Liver (tissue), 9 donors: ENCODE data around the gene IAPP. TPM values are rescaled to one million over a fixed set of nuclear protein-coding genes. Genes with fewer than 3 reads are reported as not detected.

ENCODE experiments used
- DNase-seq: peaks from one replicate; pipeline ENCODE4 v3.0.0-alpha.2; 2017; ENCODE audit warnings: low spot score
- H3K27ac ChIP-seq, 2 donors: one replicate each; pipeline ENCODE4 v1.7.0; 2013; ENCODE audit warnings: inconsistent platforms in 2 of 2, low read length in 2 of 2, control low read depth in 1 of 2, low read depth in 1 of 2, mild to moderate bottlenecking in 1 of 2
- H3K27me3 ChIP-seq, 4 donors: one replicate each; pipeline versions ENCODE4 v1.6.1 to v1.7.0; 2013; ENCODE audit warnings: low read length in 3 of 4, inconsistent platforms in 1 of 4, mild to moderate bottlenecking in 1 of 4, moderate library complexity in 1 of 4; ENCODE audit not compliant: control insufficient read depth in 4 of 4, insufficient read depth in 4 of 4
- H3K36me3 ChIP-seq, 4 donors: one replicate each; pipeline versions ENCODE4 v1.6.1 to v1.7.0; 2013; ENCODE audit warnings: low read length in 3 of 4, mild to moderate bottlenecking in 3 of 4, low read depth in 1 of 4, moderate library complexity in 1 of 4; ENCODE audit not compliant: control insufficient read depth in 4 of 4, insufficient read depth in 3 of 4
- H3K4me1 ChIP-seq, 4 donors: one replicate each; pipeline versions ENCODE4 v1.6.1 to v1.7.0; 2013; ENCODE audit warnings: low read length in 3 of 4, mild to moderate bottlenecking in 3 of 4, moderate library complexity in 1 of 4; ENCODE audit not compliant: control insufficient read depth in 4 of 4, insufficient read depth in 4 of 4
- H3K4me3 ChIP-seq, 3 donors: one replicate each; pipeline versions ENCODE4 v1.6.1 to v1.7.0; 2013; ENCODE audit warnings: low read length in 3 of 3, control low read depth in 1 of 3, low read depth in 1 of 3, mild to moderate bottlenecking in 1 of 3
- H3K9ac ChIP-seq, 2 donors: one replicate each; pipeline ENCODE4 v1.7.0; 2013; ENCODE audit warnings: low read length in 2 of 2, mild to moderate bottlenecking in 2 of 2, moderate library complexity in 2 of 2, control low read depth in 1 of 2, low read depth in 1 of 2
- H3K9me3 ChIP-seq, 4 donors: one replicate each; pipeline versions ENCODE4 v1.6.1 to v1.7.0; 2013; ENCODE audit warnings: low read length in 3 of 4; ENCODE audit not compliant: control insufficient read depth in 4 of 4
- ATF3 ChIP-seq: IDR thresholded peaks from 2 replicates; pipeline ENCODE4 v1.6.1; 2016; ENCODE audit warnings: antibody characterized with exemption
- EGR1 ChIP-seq, 2 donors: IDR thresholded peaks; 2 replicates each; pipeline ENCODE4 v1.6.1; 2016 to 2018; ENCODE audit warnings: antibody characterized with exemption in 2 of 2, low read depth in 2 of 2
- FOXA1 ChIP-seq: IDR thresholded peaks from 2 replicates; pipeline ENCODE4 v1.6.1; 2016; ENCODE audit warnings: antibody characterized with exemption
- FOXA2 ChIP-seq: IDR thresholded peaks from 2 replicates; pipeline ENCODE4 v1.6.1; 2016; ENCODE audit warnings: antibody characterized with exemption
- GABPA ChIP-seq, 2 donors: IDR thresholded peaks in 1 of 2; conservative IDR thresholded peaks in 1 of 2; 2 replicates each; pipeline ENCODE4 v1.6.1; 2016; ENCODE audit warnings: antibody characterized with exemption in 2 of 2, mild to moderate bottlenecking in 1 of 2, moderate library complexity in 1 of 2
- HNF4A ChIP-seq, 2 donors: conservative IDR thresholded peaks; 2 replicates each; pipeline ENCODE4 v1.6.1; 2016; ENCODE audit warnings: antibody characterized with exemption in 2 of 2, mild to moderate bottlenecking in 2 of 2
- HNF4G ChIP-seq: IDR thresholded peaks from 2 replicates; pipeline ENCODE4 v1.6.1; 2016; ENCODE audit warnings: antibody characterized with exemption
- JUND ChIP-seq, 2 donors: IDR thresholded peaks; 2 replicates each; pipeline ENCODE4 v1.6.1; 2016; ENCODE audit warnings: antibody characterized with exemption in 2 of 2
- MAX ChIP-seq: IDR thresholded peaks from 2 replicates; pipeline ENCODE4 v1.6.1; 2016; ENCODE audit warnings: antibody characterized with exemption
- NR2F2 ChIP-seq: IDR thresholded peaks from 2 replicates; pipeline ENCODE4 v1.6.1; 2016; ENCODE audit warnings: antibody characterized with exemption
- RAD21 ChIP-seq, 2 donors: IDR thresholded peaks; 2 replicates each; pipeline ENCODE4 v1.6.1; 2016; ENCODE audit warnings: antibody characterized with exemption in 2 of 2, mild to moderate bottlenecking in 2 of 2
- REST ChIP-seq: IDR thresholded peaks from 2 replicates; pipeline ENCODE4 v1.6.1; 2016; ENCODE audit warnings: antibody characterized with exemption, mild to moderate bottlenecking
- RXRA ChIP-seq, 2 donors: IDR thresholded peaks; 2 replicates each; pipeline ENCODE4 v1.6.1; 2017 to 2018; ENCODE audit warnings: antibody characterized with exemption in 2 of 2, mild to moderate bottlenecking in 1 of 2
- SP1 ChIP-seq: IDR thresholded peaks from 2 replicates; pipeline ENCODE4 v1.6.1; 2018; ENCODE audit warnings: antibody characterized with exemption, mild to moderate bottlenecking
- TAF1 ChIP-seq: conservative IDR thresholded peaks from 2 replicates; pipeline ENCODE4 v1.6.1; 2016; ENCODE audit warnings: antibody characterized with exemption, mild to moderate bottlenecking
- YY1 ChIP-seq: IDR thresholded peaks from 2 replicates; pipeline ENCODE4 v1.6.1; 2016; ENCODE audit warnings: antibody characterized with exemption, mild to moderate bottlenecking
- WGBS: extraction: QIAGEN DNeasy Blood & Tissue Kit; methylation state at CpG from one replicate; pipeline ENCODE4 v1.1.7; 2013; 5-methylcytosine and 5-hydroxymethylcytosine counted together
- polyA plus RNA-seq, 2 donors: library from polyadenylated mRNA; stranded (reverse) in 1 of 2; unstranded in 1 of 2; fragments of 200-250 nt in 1 of 2; fragments of >200 nt in 1 of 2; fragmentation: Nextera tagmentation in 1 of 2; extraction: Ambion mirVana in 1 of 2; gene quantifications; one replicate each; pipeline versions ENCODE4 v1.2.1 to v1.2.3, GENCODE V29; 2013 to 2015
- total RNA-seq, 2 donors: library from RNA; depleted of rRNA; stranded (reverse); fragments of >200 nt; gene quantifications; one replicate each; pipeline ENCODE4 v1.2.3, GENCODE V29; 2014
- TF ChIP-seq, protein P1 (sequence below): fragments of 150-350 bp; IDR thresholded peaks from 2 replicates; pipeline ENCODE4 v1.5.1; 2017; ENCODE audit warnings: improper control_type of control experiment, low read depth, low read length; ENCODE audit not compliant: missing input control
- TF ChIP-seq, protein P2 (sequence below): IDR thresholded peaks from 2 replicates; pipeline ENCODE4 v1.6.1; 2016; ENCODE audit warnings: antibody characterized with exemption
- donor health status: healthy.
- donor health status: healthy.
- donor health status: healthy.
- donor health status: healthy.
- donor health status: healthy.

Gene IAPP
- total and polyA plus RNA-seq, 4 donors, result 0.08 to 0.42 TPM; not detected in 2

GRCh38 chr12:21387174-21387573, 14.5 kb downstream of the IAPP start:
- H3K27me3 ChIP-seq, result no peaks in the 10 kb centered on the region
- no peak overlapping the region for H3K9ac ChIP-seq
- no peak overlapping the region for H3K4me3 ChIP-seq
- TF ChIP-seq HNF4A (conservative IDR thresholded peaks at IDR 0.05), result no peak
- no peak for TF ChIP-seq TAF1
- TF ChIP-seq FOXA2, result no peak
- TF ChIP-seq FOXA1, result no peak
- TF ChIP-seq JUND (IDR thresholded peaks at IDR 0.05), result no peak
- no peak for TF ChIP-seq REST
- no peak for TF ChIP-seq NR2F2
- TF ChIP-seq GABPA (IDR thresholded peaks at IDR 0.05 in 1 of 2, conservative IDR thresholded peaks at IDR 0.05 in 1 of 2), result no peak
- TF ChIP-seq RAD21 (IDR thresholded peaks at IDR 0.05), result no peak
- H3K9me3 ChIP-seq, result no peaks in the 10 kb centered on the region
- H3K4me1 ChIP-seq, result no peaks in the 10 kb centered on the region
- H3K27ac ChIP-seq, result no peak overlapping the region
- no peak for DNase-seq
- WGBS, result 91% methylated on average over 3 of the region's 3 CpGs
- H3K36me3 ChIP-seq, result no peaks in the 10 kb centered on the region

GRCh38 chr12:21392384-21392783, 19.7 kb downstream of the IAPP start:
- TF ChIP-seq RAD21 (IDR thresholded peaks at IDR 0.05), result no peak
- TF ChIP-seq EGR1 (IDR thresholded peaks at IDR 0.05; ENCODE audit: low read depth in 2 of 2), result no peak
- TF ChIP-seq GABPA (IDR thresholded peaks at IDR 0.05 in 1 of 2, conservative IDR thresholded peaks at IDR 0.05 in 1 of 2), result no peak
- TF ChIP-seq MAX, result no peak
- TF ChIP-seq, protein P1, sequence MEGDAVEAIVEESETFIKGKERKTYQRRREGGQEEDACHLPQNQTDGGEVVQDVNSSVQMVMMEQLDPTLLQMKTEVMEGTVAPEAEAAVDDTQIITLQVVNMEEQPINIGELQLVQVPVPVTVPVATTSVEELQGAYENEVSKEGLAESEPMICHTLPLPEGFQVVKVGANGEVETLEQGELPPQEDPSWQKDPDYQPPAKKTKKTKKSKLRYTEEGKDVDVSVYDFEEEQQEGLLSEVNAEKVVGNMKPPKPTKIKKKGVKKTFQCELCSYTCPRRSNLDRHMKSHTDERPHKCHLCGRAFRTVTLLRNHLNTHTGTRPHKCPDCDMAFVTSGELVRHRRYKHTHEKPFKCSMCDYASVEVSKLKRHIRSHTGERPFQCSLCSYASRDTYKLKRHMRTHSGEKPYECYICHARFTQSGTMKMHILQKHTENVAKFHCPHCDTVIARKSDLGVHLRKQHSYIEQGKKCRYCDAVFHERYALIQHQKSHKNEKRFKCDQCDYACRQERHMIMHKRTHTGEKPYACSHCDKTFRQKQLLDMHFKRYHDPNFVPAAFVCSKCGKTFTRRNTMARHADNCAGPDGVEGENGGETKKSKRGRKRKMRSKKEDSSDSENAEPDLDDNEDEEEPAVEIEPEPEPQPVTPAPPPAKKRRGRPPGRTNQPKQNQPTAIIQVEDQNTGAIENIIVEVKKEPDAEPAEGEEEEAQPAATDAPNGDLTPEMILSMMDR, result no peak
- no peak for TF ChIP-seq YY1
- no peak for TF ChIP-seq FOXA1
- TF ChIP-seq REST, result no peak
- no peak for TF ChIP-seq JUND (IDR thresholded peaks at IDR 0.05)
- TF ChIP-seq NR2F2, result no peak
- TF ChIP-seq, protein P2, sequence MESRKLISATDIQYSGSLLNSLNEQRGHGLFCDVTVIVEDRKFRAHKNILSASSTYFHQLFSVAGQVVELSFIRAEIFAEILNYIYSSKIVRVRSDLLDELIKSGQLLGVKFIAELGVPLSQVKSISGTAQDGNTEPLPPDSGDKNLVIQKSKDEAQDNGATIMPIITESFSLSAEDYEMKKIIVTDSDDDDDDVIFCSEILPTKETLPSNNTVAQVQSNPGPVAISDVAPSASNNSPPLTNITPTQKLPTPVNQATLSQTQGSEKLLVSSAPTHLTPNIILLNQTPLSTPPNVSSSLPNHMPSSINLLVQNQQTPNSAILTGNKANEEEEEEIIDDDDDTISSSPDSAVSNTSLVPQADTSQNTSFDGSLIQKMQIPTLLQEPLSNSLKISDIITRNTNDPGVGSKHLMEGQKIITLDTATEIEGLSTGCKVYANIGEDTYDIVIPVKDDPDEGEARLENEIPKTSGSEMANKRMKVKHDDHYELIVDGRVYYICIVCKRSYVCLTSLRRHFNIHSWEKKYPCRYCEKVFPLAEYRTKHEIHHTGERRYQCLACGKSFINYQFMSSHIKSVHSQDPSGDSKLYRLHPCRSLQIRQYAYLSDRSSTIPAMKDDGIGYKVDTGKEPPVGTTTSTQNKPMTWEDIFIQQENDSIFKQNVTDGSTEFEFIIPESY, result no peak
- TF ChIP-seq HNF4G, result no peak
- TF ChIP-seq RXRA (IDR thresholded peaks at IDR 0.05), result no peak
- TF ChIP-seq FOXA2, result no peak
- no peak for TF ChIP-seq HNF4A (conservative IDR thresholded peaks at IDR 0.05)
- TF ChIP-seq ATF3, result no peak
- TF ChIP-seq SP1, result no peak
- no peak for TF ChIP-seq TAF1
- Histone ChIP-seq H3K4me3 (no peak overlapping the region), H3K4me1 (no peaks in the 10 kb centered on the region), H3K27ac (no peak overlapping the region), H3K9ac (no peak overlapping the region), H3K36me3 (no peaks in the 10 kb centered on the region), H3K9me3 (no peaks in the 10 kb centered on the region), H3K27me3 (no peaks in the 10 kb centered on the region)
- no peak for DNase-seq
- 10% methylated on average over 1 of the region's 1 CpG for WGBS
